K562 (cell line): Measurements from ENCODE around the gene CENPP. TPM values are rescaled to one million over a fixed set of nuclear protein-coding genes. Genes with fewer than 3 reads are reported as not detected.

Experiments used
- ARNT ChIP-seq, 2 experiments: fragments of 450-650 bp; IDR thresholded peaks; 2 replicates each; pipeline ENCODE4 v1.6.1; 2016; ENCODE audit warnings: mild to moderate bottlenecking in 1 of 2
- BRD9 ChIP-seq: fragments of 450-650 bp; IDR thresholded peaks from 2 replicates; pipeline ENCODE4 v1.6.1; 2018; ENCODE audit warnings: low read depth; ENCODE audit not compliant: partially characterized antibody
- FUS ChIP-seq: fragments of 200-400 bp; formaldehyde crosslinking; optimal IDR thresholded peaks from 2 replicates; pipeline ENCODE3; 2017; ENCODE audit warnings: low read depth, low read length
- HMGN3 ChIP-seq: IDR thresholded peaks from 2 replicates; pipeline ENCODE4 v1.6.1; 2011; ENCODE audit warnings: borderline replicate concordance, low read depth, mild to moderate bottlenecking, mixed read lengths, low read length; ENCODE audit not compliant: insufficient read length; ENCODE audit errors: extremely low read depth
- JUNB ChIP-seq: fragments of 450-650 bp; formaldehyde crosslinking; conservative IDR thresholded peaks from 2 replicates; pipeline ENCODE4 v1.4.0; 2020; ENCODE audit warnings: mild to moderate bottlenecking
- RFX7 ChIP-seq: fragments of 250-450 bp; sonication (Bioruptor Pico); IDR thresholded peaks from 2 replicates; pipeline ENCODE4 v1.5.1; 2021; ENCODE audit warnings: mild to moderate bottlenecking
- STAT5A ChIP-seq: IDR thresholded peaks from 2 replicates; pipeline ENCODE4 v1.6.1; 2012; ENCODE audit warnings: low read length, inconsistent platforms, borderline replicate concordance
- TCF3 ChIP-seq: sonication (generic); formaldehyde crosslinking; IDR thresholded peaks from 2 replicates; pipeline ENCODE4 v1.4.0; 2020; ENCODE audit warnings: mild to moderate bottlenecking, missing genetic modification reagents
- TCF7L2 ChIP-seq: fragments of 150-350 bp; IDR thresholded peaks from 2 replicates; pipeline ENCODE4 v1.6.1; 2016; ENCODE audit warnings: low read depth, mild to moderate bottlenecking, low read length, moderate library complexity
- ZBED1 ChIP-seq: IDR thresholded peaks from 2 replicates; pipeline ENCODE4 v1.6.1; 2014
- ZNF197 ChIP-seq: fragments of 200-800 bp; sonication (Bioruptor generic); IDR thresholded peaks from 2 replicates; pipeline ENCODE4 v1.6.1; 2016; ENCODE audit warnings: low read depth, missing genetic modification characterization, missing compliant biosample characterization
- ZNF764 ChIP-seq: fragments of 250-450 bp; sonication (Bioruptor Pico); IDR thresholded peaks from 2 replicates; pipeline ENCODE4 v1.4.0; 2020; ENCODE audit warnings: low read depth, mild to moderate bottlenecking, moderate library complexity
- polyA plus RNA-seq, 8 experiments: library from polyadenylated mRNA; depleted of rRNA in 4 of 8; stranded (reverse) in 5 of 8; unstranded in 3 of 8; fragments of >200 nt; fragmentation: Nextera tagmentation in 2 of 8; fragmentation: Illumina TruSeq in 1 of 8; extraction: Ambion mirVana in 2 of 8; extraction: Trizol in 1 of 8; gene quantifications; 2 replicates each; pipeline versions ENCODE4 v1.2.1 to v1.2.3, GENCODE V29; 2011 to 2014; ENCODE audit warnings: inconsistent platforms in 1 of 8, missing spikeins in 1 of 8
- total RNA-seq, 7 experiments: library from RNA; depleted of rRNA in 6 of 7; stranded (reverse); fragments of >200 nt in 6 of 7; fragmentation: Illumina TruSeq in 2 of 7; extraction: Trizol in 2 of 7; gene quantifications; 2 replicates each; pipeline versions ENCODE4 v1.2.1 to v1.2.3, GENCODE V29; 2011 to 2021; ENCODE audit warnings: low replicate concordance in 1 of 7
- TF ChIP-seq, protein P1 (sequence below), 2 experiments: fragments of 450-650 bp; IDR thresholded peaks; 2 replicates each; pipeline ENCODE4 v1.6.1; 2016
- TF ChIP-seq, protein P2 (sequence below): fragments of 250-450 bp; sonication (Bioruptor Pico); IDR thresholded peaks from 2 replicates; pipeline ENCODE4 v1.8.0; 2022; ENCODE audit warnings: moderate library complexity, mild to moderate bottlenecking, inconsistent platforms
- TF ChIP-seq, protein P3 (sequence below): sonication (generic); formaldehyde crosslinking; IDR thresholded peaks from 2 replicates; pipeline ENCODE4 v1.8.1; 2022; ENCODE audit warnings: missing genetic modification reagents
- TF ChIP-seq, protein P4 (sequence below): fragments of 200-400 bp; formaldehyde crosslinking; IDR thresholded peaks from 2 replicates; pipeline ENCODE4 v1.6.1; 2017; ENCODE audit warnings: mild to moderate bottlenecking, low read depth, low read length, moderate library complexity
- TF ChIP-seq, protein P5 (sequence below): fragments of 450-650 bp; IDR thresholded peaks from 2 replicates; pipeline ENCODE4 v1.6.1; 2016
- TF ChIP-seq, protein P6 (sequence below): IDR thresholded peaks from 2 replicates; pipeline ENCODE4 v1.6.1; 2014; ENCODE audit warnings: antibody characterized with exemption

The CENPP gene
- total and polyA plus RNA-seq, 9 of the 15 experiments (the other 6 are each of a cell fraction or from before 2014, with no cell fraction given) = 8.0 to 28.5 (median 17.9) TPM

DNA sequence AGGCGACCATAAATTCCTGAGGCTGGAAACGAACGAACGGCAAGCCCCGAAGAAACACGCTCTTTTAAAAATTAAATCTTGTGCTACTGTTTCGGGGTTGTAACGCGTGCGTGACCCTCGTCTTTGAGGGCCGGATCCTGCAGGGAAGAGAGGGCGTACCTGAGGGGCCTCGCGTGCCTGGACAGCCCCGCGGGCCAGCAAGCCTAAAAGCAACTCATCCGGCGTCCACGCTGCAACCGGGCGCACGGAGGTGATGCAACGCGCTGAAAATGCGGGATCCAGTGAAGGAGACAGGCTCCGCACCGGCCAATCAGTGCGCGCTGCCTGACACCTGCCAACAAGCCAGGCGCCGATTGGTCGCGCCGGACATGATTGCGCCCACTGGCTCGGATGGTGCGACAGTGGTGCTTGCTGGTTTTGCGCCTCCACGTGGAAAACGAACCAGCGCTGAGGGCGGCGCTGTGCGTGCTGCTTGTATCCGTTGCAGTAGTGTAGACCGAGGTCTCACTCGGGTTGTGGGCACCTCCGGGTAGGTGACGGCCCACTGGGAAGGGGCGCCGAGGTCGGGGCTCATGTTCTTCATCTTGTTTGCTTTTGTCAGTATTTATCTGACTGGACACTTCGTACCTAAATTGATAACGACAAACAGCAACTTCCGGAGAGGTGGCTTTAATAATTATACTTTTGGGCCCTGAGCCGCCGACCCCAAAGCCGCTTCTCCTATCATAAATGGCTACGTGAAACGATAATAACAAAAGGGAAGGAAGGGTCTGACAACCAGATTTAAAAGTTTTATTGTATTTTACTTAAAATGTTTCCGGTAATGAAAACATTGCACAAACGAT lies 32.1 kb upstream of the CENPP start, which contains the start of gene IARS1 (continued):
- TF ChIP-seq, protein P1, sequence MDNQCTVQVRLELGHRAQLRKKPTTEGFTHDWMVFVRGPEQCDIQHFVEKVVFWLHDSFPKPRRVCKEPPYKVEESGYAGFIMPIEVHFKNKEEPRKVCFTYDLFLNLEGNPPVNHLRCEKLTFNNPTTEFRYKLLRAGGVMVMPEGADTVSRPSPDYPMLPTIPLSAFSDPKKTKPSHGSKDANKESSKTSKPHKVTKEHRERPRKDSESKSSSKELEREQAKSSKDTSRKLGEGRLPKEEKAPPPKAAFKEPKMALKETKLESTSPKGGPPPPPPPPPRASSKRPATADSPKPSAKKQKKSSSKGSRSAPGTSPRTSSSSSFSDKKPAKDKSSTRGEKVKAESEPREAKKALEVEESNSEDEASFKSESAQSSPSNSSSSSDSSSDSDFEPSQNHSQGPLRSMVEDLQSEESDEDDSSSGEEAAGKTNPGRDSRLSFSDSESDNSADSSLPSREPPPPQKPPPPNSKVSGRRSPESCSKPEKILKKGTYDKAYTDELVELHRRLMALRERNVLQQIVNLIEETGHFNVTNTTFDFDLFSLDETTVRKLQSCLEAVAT (IDR thresholded peaks at IDR 0.05) = peak in 1 of 2 experiments; percentile 93; a peak in 3 of 4 replicates
- TF ChIP-seq, protein P2, sequence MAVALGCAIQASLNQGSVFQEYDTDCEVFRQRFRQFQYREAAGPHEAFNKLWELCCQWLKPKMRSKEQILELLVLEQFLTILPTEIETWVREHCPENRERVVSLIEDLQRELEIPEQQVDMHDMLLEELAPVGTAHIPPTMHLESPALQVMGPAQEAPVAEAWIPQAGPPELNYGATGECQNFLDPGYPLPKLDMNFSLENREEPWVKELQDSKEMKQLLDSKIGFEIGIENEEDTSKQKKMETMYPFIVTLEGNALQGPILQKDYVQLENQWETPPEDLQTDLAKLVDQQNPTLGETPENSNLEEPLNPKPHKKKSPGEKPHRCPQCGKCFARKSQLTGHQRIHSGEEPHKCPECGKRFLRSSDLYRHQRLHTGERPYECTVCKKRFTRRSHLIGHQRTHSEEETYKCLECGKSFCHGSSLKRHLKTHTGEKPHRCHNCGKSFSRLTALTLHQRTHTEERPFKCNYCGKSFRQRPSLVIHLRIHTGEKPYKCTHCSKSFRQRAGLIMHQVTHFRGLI (CRISPR knock-in tag) = no peak
- TF ChIP-seq ARNT (IDR thresholded peaks at IDR 0.05) (peak in 1 of 2 experiments; percentile 78; a peak in 1 of 4 replicates), ZNF197 (CRISPR knock-in tag) (peak; percentile 22; the same call in 1 of the 2 replicates), TCF3 (CRISPR knock-in tag) (peak; percentile 17; the same call in 1 of the 2 replicates), RFX7 (CRISPR knock-in tag) (no peak), STAT5A (no peak), TCF7L2 (0 out of 2 replicates have a peak, but pooled peaks have one; percentile 11), HMGN3 (peak; percentile 76), BRD9 (peak; percentile 10), ZNF764 (no peak), ZBED1 (peak; percentile 77; the same call in 1 of the 2 replicates), JUNB (CRISPR knock-in tag) (peak; percentile 54; the same call in 1 of the 2 replicates), FUS (no peak)
- TF ChIP-seq, protein P3, sequence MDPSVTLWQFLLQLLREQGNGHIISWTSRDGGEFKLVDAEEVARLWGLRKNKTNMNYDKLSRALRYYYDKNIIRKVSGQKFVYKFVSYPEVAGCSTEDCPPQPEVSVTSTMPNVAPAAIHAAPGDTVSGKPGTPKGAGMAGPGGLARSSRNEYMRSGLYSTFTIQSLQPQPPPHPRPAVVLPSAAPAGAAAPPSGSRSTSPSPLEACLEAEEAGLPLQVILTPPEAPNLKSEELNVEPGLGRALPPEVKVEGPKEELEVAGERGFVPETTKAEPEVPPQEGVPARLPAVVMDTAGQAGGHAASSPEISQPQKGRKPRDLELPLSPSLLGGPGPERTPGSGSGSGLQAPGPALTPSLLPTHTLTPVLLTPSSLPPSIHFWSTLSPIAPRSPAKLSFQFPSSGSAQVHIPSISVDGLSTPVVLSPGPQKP = no peak
- TF ChIP-seq, protein P4, sequence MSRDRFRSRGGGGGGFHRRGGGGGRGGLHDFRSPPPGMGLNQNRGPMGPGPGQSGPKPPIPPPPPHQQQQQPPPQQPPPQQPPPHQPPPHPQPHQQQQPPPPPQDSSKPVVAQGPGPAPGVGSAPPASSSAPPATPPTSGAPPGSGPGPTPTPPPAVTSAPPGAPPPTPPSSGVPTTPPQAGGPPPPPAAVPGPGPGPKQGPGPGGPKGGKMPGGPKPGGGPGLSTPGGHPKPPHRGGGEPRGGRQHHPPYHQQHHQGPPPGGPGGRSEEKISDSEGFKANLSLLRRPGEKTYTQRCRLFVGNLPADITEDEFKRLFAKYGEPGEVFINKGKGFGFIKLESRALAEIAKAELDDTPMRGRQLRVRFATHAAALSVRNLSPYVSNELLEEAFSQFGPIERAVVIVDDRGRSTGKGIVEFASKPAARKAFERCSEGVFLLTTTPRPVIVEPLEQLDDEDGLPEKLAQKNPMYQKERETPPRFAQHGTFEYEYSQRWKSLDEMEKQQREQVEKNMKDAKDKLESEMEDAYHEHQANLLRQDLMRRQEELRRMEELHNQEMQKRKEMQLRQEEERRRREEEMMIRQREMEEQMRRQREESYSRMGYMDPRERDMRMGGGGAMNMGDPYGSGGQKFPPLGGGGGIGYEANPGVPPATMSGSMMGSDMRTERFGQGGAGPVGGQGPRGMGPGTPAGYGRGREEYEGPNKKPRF = no peak
- TF ChIP-seq, protein P5, sequence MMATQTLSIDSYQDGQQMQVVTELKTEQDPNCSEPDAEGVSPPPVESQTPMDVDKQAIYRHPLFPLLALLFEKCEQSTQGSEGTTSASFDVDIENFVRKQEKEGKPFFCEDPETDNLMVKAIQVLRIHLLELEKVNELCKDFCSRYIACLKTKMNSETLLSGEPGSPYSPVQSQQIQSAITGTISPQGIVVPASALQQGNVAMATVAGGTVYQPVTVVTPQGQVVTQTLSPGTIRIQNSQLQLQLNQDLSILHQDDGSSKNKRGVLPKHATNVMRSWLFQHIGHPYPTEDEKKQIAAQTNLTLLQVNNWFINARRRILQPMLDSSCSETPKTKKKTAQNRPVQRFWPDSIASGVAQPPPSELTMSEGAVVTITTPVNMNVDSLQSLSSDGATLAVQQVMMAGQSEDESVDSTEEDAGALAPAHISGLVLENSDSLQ = peak; percentile 68; the same call in 1 of the 2 replicates
- TF ChIP-seq, protein P6, sequence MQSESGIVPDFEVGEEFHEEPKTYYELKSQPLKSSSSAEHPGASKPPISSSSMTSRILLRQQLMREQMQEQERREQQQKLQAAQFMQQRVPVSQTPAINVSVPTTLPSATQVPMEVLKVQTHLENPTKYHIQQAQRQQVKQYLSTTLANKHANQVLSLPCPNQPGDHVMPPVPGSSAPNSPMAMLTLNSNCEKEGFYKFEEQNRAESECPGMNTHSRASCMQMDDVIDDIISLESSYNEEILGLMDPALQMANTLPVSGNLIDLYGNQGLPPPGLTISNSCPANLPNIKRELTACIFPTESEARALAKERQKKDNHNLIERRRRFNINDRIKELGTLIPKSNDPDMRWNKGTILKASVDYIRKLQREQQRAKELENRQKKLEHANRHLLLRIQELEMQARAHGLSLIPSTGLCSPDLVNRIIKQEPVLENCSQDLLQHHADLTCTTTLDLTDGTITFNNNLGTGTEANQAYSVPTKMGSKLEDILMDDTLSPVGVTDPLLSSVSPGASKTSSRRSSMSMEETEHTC = 0 out of 2 replicates have a peak, but pooled peaks have one; percentile 24
